Ovary (tissue), 9 donors: ENCODE results near the gene ROM1. TPM values are rescaled to one million over a fixed set of nuclear protein-coding genes. Genes with fewer than 3 reads are reported as not detected.
A peak's percentile ranks its signal among the peaks of the same experiment; 100 is the strongest.

ENCODE experiments used
- DNase-seq, 5 donors: peaks; one replicate each; pipeline ENCODE4 v3.0.0-alpha.2; 2019 to 2020
- H3K27ac ChIP-seq, 2 donors: fragments of 200-600 bp; one replicate each; pipeline versions ENCODE4 v1.5.1 to v1.8.0; 2019 to 2022
- H3K27me3 ChIP-seq: fragments of 200-600 bp; one replicate; pipeline ENCODE4 v1.8.0; 2022
- H3K36me3 ChIP-seq: fragments of 200-600 bp; sonication (generic); one replicate; pipeline ENCODE4 v1.5.1; 2019
- H3K4me1 ChIP-seq: one replicate; pipeline ENCODE4 v1.8.1; 2013; ENCODE audit warnings: mild to moderate bottlenecking, moderate library complexity; ENCODE audit not compliant: insufficient read depth
- H3K4me3 ChIP-seq: fragments of 200-600 bp; sonication (generic); one replicate; pipeline ENCODE4 v1.5.1; 2017
- H3K9me3 ChIP-seq, 2 donors: fragments of 200-600 bp in 1 of 2; sonication (generic) in 1 of 2; one replicate each; pipeline versions ENCODE4 v1.5.1 to v1.8.1; 2013 to 2019; ENCODE audit warnings: mild to moderate bottlenecking in 1 of 2, moderate library complexity in 1 of 2
- CTCF ChIP-seq, 3 donors: fragments of 450-650 bp in 2 of 3; fragments of 200-600 bp in 1 of 3; IDR thresholded peaks; one replicate each; pipeline versions ENCODE4 v1.5.1 to v1.8.0; 2016 to 2022; ENCODE audit warnings: antibody characterized with exemption in 3 of 3, mild to moderate bottlenecking in 1 of 3
- EP300 ChIP-seq: sonication (generic); formaldehyde crosslinking; IDR thresholded peaks from one replicate; pipeline ENCODE4 v1.6.1; 2017; ENCODE audit warnings: antibody characterized with exemption
- POLR2A ChIP-seq: fragments of 450-650 bp; IDR thresholded peaks from one replicate; pipeline ENCODE4 v1.6.1; 2017; ENCODE audit warnings: antibody characterized with exemption, mild to moderate bottlenecking, moderate library complexity
- WGBS, 3 donors: extraction: QIAGEN DNeasy Blood & Tissue Kit in 1 of 3; methylation state at CpG; one replicate each; pipeline versions ENCODE4 v1.1.5 to v1.1.7; 2013 to 2017; 5-methylcytosine and 5-hydroxymethylcytosine counted together
- intact Hi-C, 4 donors: fragments of 100-400 bp; cut with DNase I; formaldehyde crosslinking; loops; one replicate each; pipeline versions ENCODE4 v1.11.0 to v1.15.1; 2022 to 2023
- polyA plus RNA-seq, 2 donors: library from polyadenylated mRNA; stranded (reverse); fragments of 200-250 nt in 1 of 2; fragments of 350-450 nt in 1 of 2; fragmentation: Illumina TruSeq in 1 of 2; extraction: RNeasy Lipid Tissue Mini Kit (QIAGEN cat#74804) in 1 of 2; gene quantifications; one replicate each; pipeline ENCODE4 v1.2.3, GENCODE V29; 2013 to 2014
- total RNA-seq, 7 donors: library from RNA; depleted of rRNA in 2 of 7; stranded (reverse); fragments of >200 nt in 2 of 7; fragmentation: NEBNext Ultra II Directional in 3 of 7; extraction: Animal tissue kit (Norgen Biotek cat#: 25700) in 3 of 7; gene quantifications; one replicate each; pipeline versions ENCODE4 v1.1.0 to v1.2.4, GENCODE V29; 2016 to 2023
- donor health status: DM: no; HTN: no; CAD: no; lungs with moderate emphysema.
- donor health status: DM: no; HTN: no; CAD: no.
- donor health status: Bipolar disorder and iron deficiency.
- donor health status: DM: yes; HTN: yes; CAD: no.
- donor health status: DM: no; HTN: no; CAD: no.
- donor health status: DM: yes; HTN: yes; CAD: no.

The ROM1 gene
- total and polyA plus RNA-seq, 9 donors: 9.2 to 22.4 (median 10.8) TPM

- TF ChIP-seq CTCF (IDR thresholded peaks at IDR 0.05) (no peak), POLR2A (no peak), EP300 (no peak)
- H3K4me3 ChIP-seq: no peak overlapping the region
- no peaks in the 10 kb centered on the region for H3K9me3 ChIP-seq
- intact Hi-C loops: no loop called here
- no peak overlapping the region for H3K27ac ChIP-seq
- H3K4me1 ChIP-seq: peaks cover 7% of the 10 kb centered on the region
- WGBS, 3 donors: 61 to 73% (median 72%) methylated on average over 13 of the region's 13 CpGs
- DNase-seq: peak in 1 of 5 donors; percentile 21
- H3K27me3 ChIP-seq: no peaks in the 10 kb centered on the region
- no peaks in the 10 kb centered on the region for H3K36me3 ChIP-seq
These were observed 8.5 kb upstream of the ROM1 start for GRCh38 chr11:62604460-62605120.

GRCh38 chr11:62605467-62605866, 7.6 kb upstream of the ROM1 start:
- intact Hi-C loops: no loop called here
- no peak for TF ChIP-seq CTCF (IDR thresholded peaks at IDR 0.05)
- Histone ChIP-seq H3K4me1 (peaks cover 4% of the 10 kb centered on the region), H3K27me3 (no peaks in the 10 kb centered on the region), H3K4me3 (no peak overlapping the region), H3K9me3 (no peaks in the 10 kb centered on the region), H3K36me3 (no peaks in the 10 kb centered on the region), H3K27ac (no peak overlapping the region)
- 82 to 87% (median 85%) methylated on average over 6 of the region's 6 CpGs for WGBS, 3 donors
- DNase-seq: no peak

DNA sequence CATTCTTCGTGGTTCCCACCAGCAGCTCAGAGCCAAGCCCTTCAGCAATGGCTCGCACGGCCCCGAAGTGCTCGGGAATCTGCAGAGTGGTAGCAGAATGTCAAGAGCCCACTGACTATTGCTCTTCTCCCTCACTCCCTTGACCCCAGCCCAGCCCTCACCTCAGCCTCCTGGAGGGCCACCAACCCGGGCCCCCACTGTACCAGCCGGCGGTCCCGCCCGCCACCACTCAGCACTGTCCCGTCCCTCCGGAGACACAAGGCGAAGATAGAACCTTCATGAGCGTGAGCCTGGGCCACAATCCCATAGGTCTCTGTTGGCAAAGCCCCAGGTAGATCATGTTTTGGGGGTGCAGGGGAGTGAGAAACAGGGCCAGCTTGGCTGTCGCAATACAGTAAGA, 7.2 kb upstream of the ROM1 start:
- WGBS, 3 donors: 85 to 91% (median 91%) methylated on average over 15 of the region's 15 CpGs
- Histone ChIP-seq H3K27me3 (no peaks in the 10 kb centered on the region), H3K36me3 (no peaks in the 10 kb centered on the region), H3K9me3 (no peaks in the 10 kb centered on the region), H3K27ac (no peak overlapping the region), H3K4me1 (peaks cover 6% of the 10 kb centered on the region), H3K4me3 (no peak overlapping the region)
- intact Hi-C loops: no loop called here
- TF ChIP-seq POLR2A: no peak
- TF ChIP-seq CTCF (IDR thresholded peaks at IDR 0.05): no peak
- TF ChIP-seq EP300: no peak
- DNase-seq: no peak

DNA sequence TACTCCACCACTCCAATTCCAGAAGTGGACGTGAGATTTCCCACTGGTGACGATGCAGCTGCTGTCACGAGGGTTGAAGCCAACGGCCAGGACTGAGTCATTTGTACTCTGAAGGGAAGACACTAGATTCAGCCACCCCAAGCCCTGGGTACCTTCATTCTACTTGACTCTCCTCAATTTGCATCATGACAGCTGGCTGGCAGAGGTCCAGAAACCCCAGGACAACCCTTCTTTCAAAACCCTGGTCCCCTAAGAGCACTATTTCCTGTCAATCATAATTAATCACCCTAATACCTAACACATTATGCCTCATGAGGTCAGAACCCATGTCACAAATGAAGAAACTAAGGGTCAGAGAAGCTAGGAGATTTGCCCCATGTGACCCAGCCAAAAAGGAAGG, 5.3 kb upstream of the ROM1 start:
- no peaks in the 10 kb centered on the region for H3K36me3 ChIP-seq

More for the DNA sequence above, 5.3 kb upstream of the ROM1 start:
- Histone ChIP-seq H3K27ac (no peak overlapping the region), H3K4me3 (no peak overlapping the region), H3K4me1 (peaks cover 12% of the 10 kb centered on the region), H3K27me3 (no peaks in the 10 kb centered on the region), H3K9me3 (no peaks in the 10 kb centered on the region)
- no peak for DNase-seq
- 80 to 88% (median 83%) methylated on average over 4 of the region's 4 CpGs for WGBS, 3 donors
- TF ChIP-seq POLR2A (no peak), CTCF (IDR thresholded peaks at IDR 0.05) (no peak), EP300 (no peak)
- intact Hi-C loops: no loop called here
